ENCODE data around the gene TMEM132C. TPM values are rescaled to one million over a fixed set of nuclear protein-coding genes. Genes with fewer than 3 reads are reported as not detected.

Gene TMEM132C
- total and polyA plus RNA-seq, 2 of the 8 experiments (the other 6 are each of a cell fraction or from before 2014, with no cell fraction given): 0.23 to 0.76 TPM

GRCh38 chr12:128524439-128524838 lies 257.5 kb downstream of the TMEM132C start:
- no peaks in the 10 kb centered on the region for H3K36me3 ChIP-seq (ENCODE audit: control insufficient read depth in 2 of 4, insufficient read depth in 4 of 4, low read length in 3 of 4)
- no peak overlapping the region for H3K4me3 ChIP-seq (ENCODE audit: extremely low read depth in 1 of 4, insufficient read depth in 2 of 4, low read depth in 3 of 4, low read length in 4 of 4)
- no peak overlapping the region for H3K18ac ChIP-seq (ENCODE audit: extremely low read depth, low read length)
- H3K9me3 ChIP-seq (ENCODE audit: insufficient read depth in 2 of 2, low read depth in 1 of 2, low read length in 1 of 2): peaks cover 6 to 13% of the 10 kb centered on the region in 2 experiments; a peak in 1 of 4 replicates
- H2BK5ac ChIP-seq (ENCODE audit: low read depth, low read length): no peak overlapping the region
- WGBS, 2 experiments (ENCODE audit: extremely low coverage in 1 of 2, insufficient coverage in 1 of 2, insufficient read length in 1 of 2, insufficient replicate concordance in 2 of 2, low coverage in 1 of 2, low lambda C conversion rate in 2 of 2, missing lambda C conversion rate in 1 of 2): 78% methylated on average over 6 of the region's 6 CpGs; no CpG with 5 or more reads in 1 of the 2 experiments
- H4K20me1 ChIP-seq (replicated peaks in 1 of 2; ENCODE audit: control insufficient read depth in 1 of 2, insufficient read depth in 2 of 2, low read length in 2 of 2): peaks cover 0 to 2% of the 10 kb centered on the region in 2 experiments
- no peak overlapping the region for H3K23ac ChIP-seq (ENCODE audit: insufficient read length)
- H2BK120ac ChIP-seq (replicated peaks; ENCODE audit: low read depth, low read length): no peak overlapping the region
- no peaks in the 10 kb centered on the region for H3K79me1 ChIP-seq (ENCODE audit: low read depth, low read length)
- H4K5ac ChIP-seq (ENCODE audit: insufficient read length, low read depth, low read length): no peak overlapping the region
- H3K23me2 ChIP-seq (ENCODE audit: low read depth, low read length): no peaks in the 10 kb centered on the region
- no peak overlapping the region for H3K14ac ChIP-seq (ENCODE audit: insufficient read length)
- H3K56ac ChIP-seq (replicated peaks; ENCODE audit: insufficient read length, low read depth, low read length): no peak overlapping the region
- no peaks in the 10 kb centered on the region for H3K27me3 ChIP-seq (replicated peaks in 1 of 4; ENCODE audit: control insufficient read depth in 3 of 4, extremely low read depth in 1 of 4, insufficient read depth in 3 of 4, low read length in 3 of 4)
- no peak overlapping the region for H4K8ac ChIP-seq (ENCODE audit: extremely low read depth, insufficient read depth, low read length)
- H3K79me2 ChIP-seq (ENCODE audit: control insufficient read depth in 1 of 2, insufficient read depth in 2 of 2, low read length in 2 of 2): no peaks in the 10 kb centered on the region
- no peak overlapping the region for H2AK5ac ChIP-seq (ENCODE audit: low read depth, low read length)
- H4K91ac ChIP-seq (replicated peaks; ENCODE audit: insufficient read length, low read length): no peak overlapping the region
- H2BK15ac ChIP-seq (ENCODE audit: low read length): no peak overlapping the region
- no peak overlapping the region for H3K9ac ChIP-seq (replicated peaks in 1 of 4; ENCODE audit: extremely low read depth in 1 of 4, low read depth in 3 of 4, low read length in 3 of 4)
- H2AFZ ChIP-seq (ENCODE audit: low read length): no peak overlapping the region
- H3K4me2 ChIP-seq (ENCODE audit: insufficient read depth in 1 of 2, low read depth in 2 of 2, low read length in 2 of 2): no peak overlapping the region
- no peak overlapping the region for H3K4ac ChIP-seq (replicated peaks; ENCODE audit: insufficient read length, low read depth, low read length)
- CTCF ChIA-PET (ENCODE audit: partially characterized antibody): interaction anchor here (0.6 to 2.3 kb wide), 4 partner anchors 65 to 265 kb away, joined by 3 to 6 read pairs (median 4); no protein-coding TSS in a partner anchor
- FAIRE-seq: no peak
- H2BK12ac ChIP-seq (ENCODE audit: low read depth, low read length): no peak overlapping the region
- no peak for DNase-seq (ENCODE audit: low read depth in 1 of 2, low spot score in 2 of 2)
- no peak overlapping the region for H2BK20ac ChIP-seq (ENCODE audit: low read length)
- TF ChIP-seq EGR1 (IDR thresholded peaks at IDR 0.05; ENCODE audit: borderline replicate concordance, low read depth, low read length) (no peak), RAD21 (IDR thresholded peaks at IDR 0.05 in 1 of 2, conservative IDR thresholded peaks at IDR 0.05 in 1 of 2; ENCODE audit: low read depth in 2 of 2, low read length in 2 of 2) (no peak), MAFK (IDR thresholded peaks at IDR 0.05; ENCODE audit: low read depth, low read length) (no peak), JUN (IDR thresholded peaks at IDR 0.05; ENCODE audit: low read depth, low read length) (no peak), SIX5 (IDR thresholded peaks at IDR 0.05; ENCODE audit: low read depth, low read length) (no peak), SAP30 (IDR thresholded peaks at IDR 0.05; ENCODE audit: insufficient read depth, insufficient replicate concordance, low read length) (no peak), YY1 (IDR thresholded peaks at IDR 0.05; ENCODE audit: low read depth, low read length) (no peak), ZNF274 (IDR thresholded peaks at IDR 0.05; ENCODE audit: borderline replicate concordance, extremely low read depth, low read length) (no peak), ATF3 (IDR thresholded peaks at IDR 0.05; ENCODE audit: insufficient read depth, low read depth, low read length) (no peak)
- no peak overlapping the region for H3K27ac ChIP-seq (ENCODE audit: low read depth, low read length)
- POLR2A ChIA-PET (ENCODE audit: partially characterized antibody): no interaction called here
- no peaks in the 10 kb centered on the region for H3K4me1 ChIP-seq (replicated peaks in 1 of 4; ENCODE audit: control insufficient read depth in 3 of 4, insufficient read depth in 4 of 4, low read length in 3 of 4)
